ENCODE data around the gene RRP1B. TPM values are rescaled to one million over a fixed set of nuclear protein-coding genes. Genes with fewer than 3 reads are reported as not detected.

The RRP1B gene
- total and polyA plus RNA-seq, 2 of the 13 experiments (the other 11 are each of a cell fraction or from before 2014, with no cell fraction given) = 16.3 to 46.2 TPM

GRCh38 chr21:43728467-43729390, 69.4 kb downstream of the RRP1B start (continued):
- TF ChIP-seq, protein P1, sequence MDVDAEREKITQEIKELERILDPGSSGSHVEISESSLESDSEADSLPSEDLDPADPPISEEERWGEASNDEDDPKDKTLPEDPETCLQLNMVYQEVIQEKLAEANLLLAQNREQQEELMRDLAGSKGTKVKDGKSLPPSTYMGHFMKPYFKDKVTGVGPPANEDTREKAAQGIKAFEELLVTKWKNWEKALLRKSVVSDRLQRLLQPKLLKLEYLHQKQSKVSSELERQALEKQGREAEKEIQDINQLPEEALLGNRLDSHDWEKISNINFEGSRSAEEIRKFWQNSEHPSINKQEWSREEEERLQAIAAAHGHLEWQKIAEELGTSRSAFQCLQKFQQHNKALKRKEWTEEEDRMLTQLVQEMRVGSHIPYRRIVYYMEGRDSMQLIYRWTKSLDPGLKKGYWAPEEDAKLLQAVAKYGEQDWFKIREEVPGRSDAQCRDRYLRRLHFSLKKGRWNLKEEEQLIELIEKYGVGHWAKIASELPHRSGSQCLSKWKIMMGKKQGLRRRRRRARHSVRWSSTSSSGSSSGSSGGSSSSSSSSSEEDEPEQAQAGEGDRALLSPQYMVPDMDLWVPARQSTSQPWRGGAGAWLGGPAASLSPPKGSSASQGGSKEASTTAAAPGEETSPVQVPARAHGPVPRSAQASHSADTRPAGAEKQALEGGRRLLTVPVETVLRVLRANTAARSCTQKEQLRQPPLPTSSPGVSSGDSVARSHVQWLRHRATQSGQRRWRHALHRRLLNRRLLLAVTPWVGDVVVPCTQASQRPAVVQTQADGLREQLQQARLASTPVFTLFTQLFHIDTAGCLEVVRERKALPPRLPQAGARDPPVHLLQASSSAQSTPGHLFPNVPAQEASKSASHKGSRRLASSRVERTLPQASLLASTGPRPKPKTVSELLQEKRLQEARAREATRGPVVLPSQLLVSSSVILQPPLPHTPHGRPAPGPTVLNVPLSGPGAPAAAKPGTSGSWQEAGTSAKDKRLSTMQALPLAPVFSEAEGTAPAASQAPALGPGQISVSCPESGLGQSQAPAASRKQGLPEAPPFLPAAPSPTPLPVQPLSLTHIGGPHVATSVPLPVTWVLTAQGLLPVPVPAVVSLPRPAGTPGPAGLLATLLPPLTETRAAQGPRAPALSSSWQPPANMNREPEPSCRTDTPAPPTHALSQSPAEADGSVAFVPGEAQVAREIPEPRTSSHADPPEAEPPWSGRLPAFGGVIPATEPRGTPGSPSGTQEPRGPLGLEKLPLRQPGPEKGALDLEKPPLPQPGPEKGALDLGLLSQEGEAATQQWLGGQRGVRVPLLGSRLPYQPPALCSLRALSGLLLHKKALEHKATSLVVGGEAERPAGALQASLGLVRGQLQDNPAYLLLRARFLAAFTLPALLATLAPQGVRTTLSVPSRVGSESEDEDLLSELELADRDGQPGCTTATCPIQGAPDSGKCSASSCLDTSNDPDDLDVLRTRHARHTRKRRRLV (CRISPR knock-in tag; IDR thresholded peaks at IDR 0.05) = no peak
- TF ChIP-seq, protein P2, sequence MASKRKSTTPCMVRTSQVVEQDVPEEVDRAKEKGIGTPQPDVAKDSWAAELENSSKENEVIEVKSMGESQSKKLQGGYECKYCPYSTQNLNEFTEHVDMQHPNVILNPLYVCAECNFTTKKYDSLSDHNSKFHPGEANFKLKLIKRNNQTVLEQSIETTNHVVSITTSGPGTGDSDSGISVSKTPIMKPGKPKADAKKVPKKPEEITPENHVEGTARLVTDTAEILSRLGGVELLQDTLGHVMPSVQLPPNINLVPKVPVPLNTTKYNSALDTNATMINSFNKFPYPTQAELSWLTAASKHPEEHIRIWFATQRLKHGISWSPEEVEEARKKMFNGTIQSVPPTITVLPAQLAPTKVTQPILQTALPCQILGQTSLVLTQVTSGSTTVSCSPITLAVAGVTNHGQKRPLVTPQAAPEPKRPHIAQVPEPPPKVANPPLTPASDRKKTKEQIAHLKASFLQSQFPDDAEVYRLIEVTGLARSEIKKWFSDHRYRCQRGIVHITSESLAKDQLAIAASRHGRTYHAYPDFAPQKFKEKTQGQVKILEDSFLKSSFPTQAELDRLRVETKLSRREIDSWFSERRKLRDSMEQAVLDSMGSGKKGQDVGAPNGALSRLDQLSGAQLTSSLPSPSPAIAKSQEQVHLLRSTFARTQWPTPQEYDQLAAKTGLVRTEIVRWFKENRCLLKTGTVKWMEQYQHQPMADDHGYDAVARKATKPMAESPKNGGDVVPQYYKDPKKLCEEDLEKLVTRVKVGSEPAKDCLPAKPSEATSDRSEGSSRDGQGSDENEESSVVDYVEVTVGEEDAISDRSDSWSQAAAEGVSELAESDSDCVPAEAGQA (IDR thresholded peaks at IDR 0.05; ENCODE audit: low read depth) = no peak
- TF ChIP-seq, protein P2 (CRISPR knock-in tag; IDR thresholded peaks at IDR 0.05; ENCODE audit: borderline replicate concordance) = no peak; the same call in 1 of the 2 replicates
- TF ChIP-seq, protein P3, sequence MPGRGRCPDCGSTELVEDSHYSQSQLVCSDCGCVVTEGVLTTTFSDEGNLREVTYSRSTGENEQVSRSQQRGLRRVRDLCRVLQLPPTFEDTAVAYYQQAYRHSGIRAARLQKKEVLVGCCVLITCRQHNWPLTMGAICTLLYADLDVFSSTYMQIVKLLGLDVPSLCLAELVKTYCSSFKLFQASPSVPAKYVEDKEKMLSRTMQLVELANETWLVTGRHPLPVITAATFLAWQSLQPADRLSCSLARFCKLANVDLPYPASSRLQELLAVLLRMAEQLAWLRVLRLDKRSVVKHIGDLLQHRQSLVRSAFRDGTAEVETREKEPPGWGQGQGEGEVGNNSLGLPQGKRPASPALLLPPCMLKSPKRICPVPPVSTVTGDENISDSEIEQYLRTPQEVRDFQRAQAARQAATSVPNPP (CRISPR knock-in tag; IDR thresholded peaks at IDR 0.05) = no peak
- TF ChIP-seq TFDP1 (CRISPR knock-in tag; IDR thresholded peaks at IDR 0.05; ENCODE audit: borderline replicate concordance) (peak; percentile 89), MEIS2 (CRISPR knock-in tag; IDR thresholded peaks at IDR 0.05) (peak; percentile 87; the same call in 1 of the 2 replicates), STAG1 (CRISPR knock-in tag; IDR thresholded peaks at IDR 0.05) (peak; percentile 8; the same call in 1 of the 2 replicates), ZNF484 (CRISPR knock-in tag; IDR thresholded peaks at IDR 0.05; ENCODE audit: borderline replicate concordance, low read depth) (0 out of 2 replicates have a peak, but pooled peaks have one; percentile 28), SRSF9 (IDR thresholded peaks at IDR 0.05; ENCODE audit: borderline replicate concordance, insufficient read depth, low read depth, low read length, poor library complexity, severe bottlenecking) (no peak)
- TF ChIP-seq, protein P4, sequence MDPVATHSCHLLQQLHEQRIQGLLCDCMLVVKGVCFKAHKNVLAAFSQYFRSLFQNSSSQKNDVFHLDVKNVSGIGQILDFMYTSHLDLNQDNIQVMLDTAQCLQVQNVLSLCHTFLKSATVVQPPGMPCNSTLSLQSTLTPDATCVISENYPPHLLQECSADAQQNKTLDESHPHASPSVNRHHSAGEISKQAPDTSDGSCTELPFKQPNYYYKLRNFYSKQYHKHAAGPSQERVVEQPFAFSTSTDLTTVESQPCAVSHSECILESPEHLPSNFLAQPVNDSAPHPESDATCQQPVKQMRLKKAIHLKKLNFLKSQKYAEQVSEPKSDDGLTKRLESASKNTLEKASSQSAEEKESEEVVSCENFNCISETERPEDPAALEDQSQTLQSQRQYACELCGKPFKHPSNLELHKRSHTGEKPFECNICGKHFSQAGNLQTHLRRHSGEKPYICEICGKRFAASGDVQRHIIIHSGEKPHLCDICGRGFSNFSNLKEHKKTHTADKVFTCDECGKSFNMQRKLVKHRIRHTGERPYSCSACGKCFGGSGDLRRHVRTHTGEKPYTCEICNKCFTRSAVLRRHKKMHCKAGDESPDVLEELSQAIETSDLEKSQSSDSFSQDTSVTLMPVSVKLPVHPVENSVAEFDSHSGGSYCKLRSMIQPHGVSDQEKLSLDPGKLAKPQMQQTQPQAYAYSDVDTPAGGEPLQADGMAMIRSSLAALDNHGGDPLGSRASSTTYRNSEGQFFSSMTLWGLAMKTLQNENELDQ (CRISPR knock-in tag; IDR thresholded peaks at IDR 0.05; ENCODE audit: borderline replicate concordance) = no peak
